B cell (primary cell): ENCODE results near the gene FAM53A. TPM values are rescaled to one million over a fixed set of nuclear protein-coding genes. Genes with fewer than 3 reads are reported as not detected.

Source experiments
- ATAC-seq: fragments of 200-7000 bp; cut with Tn5 transposase; one replicate; pipeline ENCODE4 v1.10.0; 2021; ENCODE audit warnings: low read depth, mild to moderate bottlenecking, moderate number of reproducible peaks, moderate library complexity
- CTCF ChIA-PET: fragments of 350-600 bp; sonication (Branson Sonifier 250); formaldehyde crosslinking; loops from one replicate; lab custom pipeline; 2021; ENCODE audit warnings: antibody characterized with exemption, inconsistent platforms; lab: Charles Lee
- POLR2A ChIA-PET: fragments of 350-600 bp; sonication (Branson Sonifier 250); formaldehyde crosslinking; loops from one replicate; lab custom pipeline; 2021; ENCODE audit warnings: antibody characterized with exemption; lab: Charles Lee
- DNase-seq: peaks from one replicate; pipeline ENCODE4 v3.0.0; 2013
- H2AFZ ChIP-seq: 2 replicates; pipeline ENCODE4 v1.6.1; 2012; ENCODE audit warnings: mild to moderate bottlenecking, low read depth, low read length; ENCODE audit not compliant: insufficient read depth, poor library complexity, severe bottlenecking
- H3K27ac ChIP-seq, 2 donors: 1 replicate in 1 of 2; 2 replicates in 1 of 2; pipeline ENCODE4 v1.5.1; 2012 to 2013; ENCODE audit warnings: low read length in 2 of 2, mild to moderate bottlenecking in 2 of 2, moderate library complexity in 1 of 2
- H3K27me3 ChIP-seq, 4 experiments: fragments of 200-600 bp in 1 of 4; sonication (generic) in 1 of 4; replicated peaks in 1 of 4; 1 replicate in 2 of 4; 2 replicates in 2 of 4; pipeline versions ENCODE4 v1.6.1 to v1.7.0; 2013 to 2016; ENCODE audit warnings: low read length in 3 of 4, mild to moderate bottlenecking in 2 of 4, mixed read lengths in 1 of 4, moderate library complexity in 1 of 4; ENCODE audit not compliant: insufficient read depth in 4 of 4, control insufficient read depth in 3 of 4; ENCODE audit errors: control extremely low read depth in 1 of 4
- H3K36me3 ChIP-seq, 2 experiments: replicated peaks in 1 of 2; 1 replicate in 1 of 2; 2 replicates in 1 of 2; pipeline versions ENCODE4 v1.6.1 to v1.7.1; 2013; ENCODE audit warnings: low read length in 1 of 2; ENCODE audit not compliant: insufficient read depth in 2 of 2, control insufficient read depth in 1 of 2; ENCODE audit errors: control extremely low read depth in 1 of 2, extremely low read depth in 1 of 2
- H3K4me1 ChIP-seq, 2 donors: fragments of 200-600 bp in 1 of 2; sonication (generic) in 1 of 2; 1 replicate in 1 of 2; 2 replicates in 1 of 2; pipeline versions ENCODE4 v1.5.1 to v1.6.1; 2013 to 2017; ENCODE audit warnings: low read length in 2 of 2; ENCODE audit not compliant: control insufficient read depth in 2 of 2, insufficient read depth in 2 of 2
- H3K4me2 ChIP-seq: replicated peaks from 2 replicates; pipeline ENCODE3; 2012; ENCODE audit warnings: mild to moderate bottlenecking, low read depth, low read length; ENCODE audit not compliant: poor library complexity, severe bottlenecking
- H3K4me3 ChIP-seq, 5 experiments: fragments of 200-600 bp in 1 of 5; sonication (generic) in 1 of 5; 1 replicate in 3 of 5; 2 replicates in 2 of 5; pipeline versions ENCODE4 v1.5.1 to v1.7.0; 2011 to 2016; ENCODE audit warnings: low read length in 4 of 5, mild to moderate bottlenecking in 4 of 5, low read depth in 2 of 5, control low read depth in 1 of 5, moderate library complexity in 1 of 5; ENCODE audit not compliant: insufficient read depth in 1 of 5; ENCODE audit errors: control extremely low read depth in 1 of 5, extremely low read depth in 1 of 5
- H3K79me2 ChIP-seq: fragments of 200-600 bp; sonication (generic); one replicate; pipeline ENCODE4 v1.6.0; 2016; ENCODE audit warnings: low read length; ENCODE audit not compliant: control insufficient read depth, insufficient read depth
- H3K9ac ChIP-seq: fragments of 200-600 bp; sonication (generic); 2 replicates; pipeline ENCODE4 v1.6.1; 2017; ENCODE audit warnings: mild to moderate bottlenecking, low read length, moderate library complexity
- H3K9me3 ChIP-seq, 3 donors: one replicate each; pipeline versions ENCODE4 v1.6.1 to v1.7.1; 2013; ENCODE audit warnings: low read length in 2 of 3; ENCODE audit not compliant: control insufficient read depth in 2 of 3, insufficient read depth in 1 of 3; ENCODE audit errors: control extremely low read depth in 1 of 3
- H4K20me1 ChIP-seq: 2 replicates; pipeline ENCODE4 v1.6.0; 2012; ENCODE audit warnings: mild to moderate bottlenecking, low read length; ENCODE audit not compliant: insufficient read depth, control insufficient read depth, poor library complexity, severe bottlenecking
- H3K27ac Mint-ChIP-seq: one replicate; pipeline ENCODE4 v1.8.0; 2021; ENCODE audit warnings: mixed read lengths
- H3K27me3 Mint-ChIP-seq: one replicate; pipeline ENCODE4 v1.8.0; 2021; ENCODE audit warnings: mixed read lengths
- H3K4me1 Mint-ChIP-seq: one replicate; pipeline ENCODE4 v1.8.0; 2021; ENCODE audit warnings: mixed read lengths
- H3K4me3 Mint-ChIP-seq: one replicate; pipeline ENCODE4 v1.8.0; 2021; ENCODE audit warnings: mixed read lengths
- H3K9me3 Mint-ChIP-seq: one replicate; pipeline ENCODE4 v1.8.0; 2022; ENCODE audit warnings: mixed read lengths; ENCODE audit not compliant: insufficient read depth
- EZH2 ChIP-seq: IDR thresholded peaks from 2 replicates; pipeline ENCODE4 v1.6.1; 2012; ENCODE audit warnings: borderline replicate concordance, low read depth, mild to moderate bottlenecking, moderate library complexity, low read length; ENCODE audit not compliant: insufficient read depth, poor library complexity, severe bottlenecking
- WGBS: methylation state at CpG from one replicate; pipeline ENCODE4 v1.1.5; 2013; ENCODE audit warnings: missing lambda C conversion rate; ENCODE audit not compliant: insufficient coverage; 5-methylcytosine and 5-hydroxymethylcytosine counted together
- intact Hi-C: fragments of 100-400 bp; cut with micrococcal nuclease; formaldehyde crosslinking; loops from one replicate; pipeline ENCODE4 v1.10.0; 2022
- polyA plus RNA-seq: library from polyadenylated mRNA; depleted of rRNA; stranded (reverse); fragments of >200 nt; gene quantifications from 2 replicates; pipeline ENCODE4 v1.2.3, GENCODE V29; 2012
- total RNA-seq, 2 donors: library from RNA; stranded (reverse); fragments of 120-200 nt in 1 of 2; gene quantifications; 1 replicate in 1 of 2; 2 replicates in 1 of 2; pipeline versions ENCODE4 v1.2.3 to v1.2.4, GENCODE V29; 2013 to 2022
- TF ChIP-seq, protein P1 (sequence below): fragments of 200-600 bp; IDR thresholded peaks from one replicate; pipeline ENCODE4 v1.8.0; 2022; ENCODE audit warnings: antibody characterized with exemption, mild to moderate bottlenecking

FAM53A gene
- total and polyA plus RNA-seq, 2 donors (not counting 1 experiment from before 2014, with no cell fraction given) = 2.2 to 4.2 TPM

DNA sequence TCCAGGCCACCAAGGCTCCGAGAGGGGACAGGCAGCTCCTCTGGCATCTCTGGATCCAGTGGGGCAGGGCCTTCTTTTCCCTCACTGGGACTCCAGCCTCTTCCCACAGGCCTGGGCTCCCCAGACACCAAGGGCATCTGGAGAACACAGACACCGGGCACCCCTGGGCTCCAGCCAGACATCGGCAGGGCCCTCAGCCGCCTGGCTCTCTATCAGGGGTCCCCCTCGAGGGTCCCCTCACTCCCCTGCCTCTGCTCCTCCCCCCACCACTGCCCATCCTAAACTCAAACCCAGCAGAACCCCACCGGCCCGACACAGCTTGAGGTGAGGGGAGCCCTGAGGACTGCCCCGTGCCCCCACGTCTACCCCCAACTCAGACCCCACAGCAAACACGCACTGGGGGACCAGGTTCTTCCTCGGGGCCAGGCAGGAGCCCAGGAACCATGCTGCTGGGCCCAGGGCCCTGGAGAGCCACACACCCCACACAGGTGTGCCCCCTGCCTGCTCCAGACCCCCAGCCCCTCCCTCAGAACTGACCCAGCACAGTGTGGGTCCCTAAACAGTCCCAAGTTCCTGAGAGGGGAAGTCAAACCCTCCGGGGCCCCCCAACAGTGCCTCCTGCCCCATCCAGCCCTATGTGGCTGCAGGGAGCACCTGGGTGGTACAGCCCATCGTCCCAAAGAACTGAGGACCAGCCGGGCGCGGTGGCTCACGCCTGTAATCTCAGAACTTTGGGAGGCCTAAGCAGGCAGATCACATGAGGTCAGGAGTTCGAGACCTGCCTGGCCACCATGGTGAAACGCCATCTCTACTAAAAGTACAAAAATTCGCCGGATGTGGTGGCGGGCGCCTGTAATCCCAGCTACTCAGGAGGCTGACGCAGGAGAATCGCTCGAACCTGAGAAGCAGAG is 86.8 kb downstream of the FAM53A start:
- ChIA-PET CTCF (no interaction called here), POLR2A (no interaction called here)
- Histone ChIP-seq H3K4me1 (no peaks in the 10 kb centered on the region), H3K27ac (no peak overlapping the region), H4K20me1 (no peaks in the 10 kb centered on the region), H3K27me3 (peaks cover 0 to 2% (median 0%) of the 10 kb centered on the region in 4 experiments), H3K4me2 (no peak overlapping the region), H3K9me3 (peaks cover 0 to 20% (median 0%) of the 10 kb centered on the region in 3 donors), H3K4me3 (no peak overlapping the region), H3K9ac (no peak overlapping the region), H2AFZ (no peak overlapping the region), H3K36me3 (no peaks in the 10 kb centered on the region), H3K79me2 (no peaks in the 10 kb centered on the region)
- no peak overlapping the region for H3K4me3 Mint-ChIP-seq
- no peaks in the 10 kb centered on the region for H3K9me3 Mint-ChIP-seq
- WGBS = 92% methylated on average over 26 of the region's 26 CpGs
- no peak for DNase-seq
- no peak for ATAC-seq
- peaks cover under 1% of the 10 kb centered on the region for H3K27me3 Mint-ChIP-seq
- no peak overlapping the region for H3K27ac Mint-ChIP-seq
- no peaks in the 10 kb centered on the region for H3K4me1 Mint-ChIP-seq
- intact Hi-C loops = no loop called here
- TF ChIP-seq, protein P1, sequence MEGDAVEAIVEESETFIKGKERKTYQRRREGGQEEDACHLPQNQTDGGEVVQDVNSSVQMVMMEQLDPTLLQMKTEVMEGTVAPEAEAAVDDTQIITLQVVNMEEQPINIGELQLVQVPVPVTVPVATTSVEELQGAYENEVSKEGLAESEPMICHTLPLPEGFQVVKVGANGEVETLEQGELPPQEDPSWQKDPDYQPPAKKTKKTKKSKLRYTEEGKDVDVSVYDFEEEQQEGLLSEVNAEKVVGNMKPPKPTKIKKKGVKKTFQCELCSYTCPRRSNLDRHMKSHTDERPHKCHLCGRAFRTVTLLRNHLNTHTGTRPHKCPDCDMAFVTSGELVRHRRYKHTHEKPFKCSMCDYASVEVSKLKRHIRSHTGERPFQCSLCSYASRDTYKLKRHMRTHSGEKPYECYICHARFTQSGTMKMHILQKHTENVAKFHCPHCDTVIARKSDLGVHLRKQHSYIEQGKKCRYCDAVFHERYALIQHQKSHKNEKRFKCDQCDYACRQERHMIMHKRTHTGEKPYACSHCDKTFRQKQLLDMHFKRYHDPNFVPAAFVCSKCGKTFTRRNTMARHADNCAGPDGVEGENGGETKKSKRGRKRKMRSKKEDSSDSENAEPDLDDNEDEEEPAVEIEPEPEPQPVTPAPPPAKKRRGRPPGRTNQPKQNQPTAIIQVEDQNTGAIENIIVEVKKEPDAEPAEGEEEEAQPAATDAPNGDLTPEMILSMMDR = no peak
- TF ChIP-seq EZH2 = no peak

DNA sequence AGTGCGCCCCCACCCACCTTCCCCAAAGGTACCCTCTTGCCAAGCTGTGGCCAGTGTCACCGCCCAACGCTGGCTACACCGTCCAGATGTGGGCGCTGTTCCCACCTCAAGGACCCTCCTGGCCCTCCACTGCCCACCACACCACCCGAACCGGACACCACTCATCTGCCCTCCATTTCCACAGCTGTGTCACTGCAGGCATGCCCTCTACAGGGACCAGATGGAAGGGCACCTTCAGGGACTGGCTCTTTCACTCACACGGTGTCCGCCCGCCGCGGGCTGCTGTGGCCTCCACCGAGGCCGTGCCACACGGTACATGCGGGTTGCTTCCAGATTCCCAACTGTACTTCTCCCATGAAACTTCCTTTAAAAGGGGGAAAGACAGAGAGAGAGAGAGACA is 87.7 kb downstream of the FAM53A start:
- H3K4me1 ChIP-seq = no peaks in the 10 kb centered on the region
- ChIA-PET CTCF (no interaction called here), POLR2A (no interaction called here)
- DNase-seq = no peak
- H3K4me3 ChIP-seq = no peak overlapping the region
- Mint-ChIP-seq H3K4me3 (no peak overlapping the region), H3K4me1 (no peaks in the 10 kb centered on the region), H3K27ac (no peak overlapping the region), H3K9me3 (no peaks in the 10 kb centered on the region), H3K27me3 (no peaks in the 10 kb centered on the region)
- H3K9me3 ChIP-seq = peaks cover 0 to 29% (median 3%) of the 10 kb centered on the region in 3 donors
- intact Hi-C loops = no loop called here
- ATAC-seq = no peak
- H4K20me1 ChIP-seq = no peaks in the 10 kb centered on the region
- no peak overlapping the region for H3K9ac ChIP-seq
- H3K4me2 ChIP-seq = no peak overlapping the region
- H3K79me2 ChIP-seq = no peaks in the 10 kb centered on the region
- H3K36me3 ChIP-seq = no peaks in the 10 kb centered on the region
- TF ChIP-seq EZH2 = no peak
- TF ChIP-seq, protein P1 = no peak
- WGBS = 90% methylated on average over 11 of the region's 16 CpGs
- no peak overlapping the region for H2AFZ ChIP-seq
- peaks cover 0 to 2% (median 0%) of the 10 kb centered on the region in 4 experiments for H3K27me3 ChIP-seq
- no peak overlapping the region for H3K27ac ChIP-seq
